ENCODE data around the gene ZIC5. TPM values are rescaled to one million over a fixed set of nuclear protein-coding genes. Genes with fewer than 3 reads are reported as not detected.

ZIC5 gene
- total RNA-seq, 4 donors from 2014 or later, result not detected

GRCh38 chr13:99997702-99998214 lies 26.2 kb upstream of the ZIC5 start:
- Histone ChIP-seq H3K27ac (no peak overlapping the region), H3K4me1 (peaks cover 0 to 10% (median 2%) of the 10 kb centered on the region in 4 donors), H3K36me3 (no peaks in the 10 kb centered on the region), H3K4me3 (no peak overlapping the region), H3K9me3 (no peaks in the 10 kb centered on the region), H3K27me3 (peaks cover 96% of the 10 kb centered on the region)
- 72 to 80% methylated on average over 1 to 24 of the region's 40 CpGs for WGBS, 2 donors (ENCODE audit: low coverage in 1 of 2)
- no peak for DNase-seq
- TF ChIP-seq, protein P1, sequence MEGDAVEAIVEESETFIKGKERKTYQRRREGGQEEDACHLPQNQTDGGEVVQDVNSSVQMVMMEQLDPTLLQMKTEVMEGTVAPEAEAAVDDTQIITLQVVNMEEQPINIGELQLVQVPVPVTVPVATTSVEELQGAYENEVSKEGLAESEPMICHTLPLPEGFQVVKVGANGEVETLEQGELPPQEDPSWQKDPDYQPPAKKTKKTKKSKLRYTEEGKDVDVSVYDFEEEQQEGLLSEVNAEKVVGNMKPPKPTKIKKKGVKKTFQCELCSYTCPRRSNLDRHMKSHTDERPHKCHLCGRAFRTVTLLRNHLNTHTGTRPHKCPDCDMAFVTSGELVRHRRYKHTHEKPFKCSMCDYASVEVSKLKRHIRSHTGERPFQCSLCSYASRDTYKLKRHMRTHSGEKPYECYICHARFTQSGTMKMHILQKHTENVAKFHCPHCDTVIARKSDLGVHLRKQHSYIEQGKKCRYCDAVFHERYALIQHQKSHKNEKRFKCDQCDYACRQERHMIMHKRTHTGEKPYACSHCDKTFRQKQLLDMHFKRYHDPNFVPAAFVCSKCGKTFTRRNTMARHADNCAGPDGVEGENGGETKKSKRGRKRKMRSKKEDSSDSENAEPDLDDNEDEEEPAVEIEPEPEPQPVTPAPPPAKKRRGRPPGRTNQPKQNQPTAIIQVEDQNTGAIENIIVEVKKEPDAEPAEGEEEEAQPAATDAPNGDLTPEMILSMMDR (IDR thresholded peaks at IDR 0.05), result no peak
- TF ChIP-seq POLR2AphosphoS5 (IDR thresholded peaks at IDR 0.05) (no peak), EP300 (IDR thresholded peaks at IDR 0.05; ENCODE audit: low read depth) (no peak), POLR2A (IDR thresholded peaks at IDR 0.05) (no peak)
- in situ Hi-C loops (cut with MboI; ENCODE audit: low pct_ligation_motif_present in 1 of 4, low pct_unique_long_range_greater_than_20kb in 1 of 4, low sequenced_read_pairs in 3 of 4), result no loop called here
- intact Hi-C loops (cut with DNase I; ENCODE audit: low total_unique reads), result no loop called here

GRCh38 chr13:99996381-99996973 lies 24.9 kb upstream of the ZIC5 start:
- H3K4me3 ChIP-seq, result no peak overlapping the region
- H3K4me1 ChIP-seq, result peaks cover 0 to 18% (median 2%) of the 10 kb centered on the region in 4 donors
- no peak for DNase-seq
- no peaks in the 10 kb centered on the region for H3K9me3 ChIP-seq
- in situ Hi-C loops (cut with MboI; ENCODE audit: low pct_ligation_motif_present in 1 of 4, low pct_unique_long_range_greater_than_20kb in 1 of 4, low sequenced_read_pairs in 3 of 4) (no loop called here), intact Hi-C loops (cut with DNase I; ENCODE audit: low total_unique reads) (no loop called here)
- TF ChIP-seq POLR2AphosphoS5 (IDR thresholded peaks at IDR 0.05) (no peak), EP300 (IDR thresholded peaks at IDR 0.05; ENCODE audit: low read depth) (no peak), POLR2A (IDR thresholded peaks at IDR 0.05) (no peak)
- TF ChIP-seq, protein P1 (IDR thresholded peaks at IDR 0.05), result no peak
- H3K27me3 ChIP-seq, result peaks cover 99% of the 10 kb centered on the region
- WGBS, 2 donors (ENCODE audit: low coverage in 1 of 2), result 22 to 25% methylated on average over 7 to 8 of the region's 8 CpGs
- no peaks in the 10 kb centered on the region for H3K36me3 ChIP-seq
- no peak overlapping the region for H3K27ac ChIP-seq

- WGBS, 2 donors (ENCODE audit: low coverage in 1 of 2), result 11 to 13% methylated on average over 18 to 21 of the region's 21 CpGs
- in situ Hi-C loops (cut with MboI; ENCODE audit: low pct_ligation_motif_present in 1 of 4, low pct_unique_long_range_greater_than_20kb in 1 of 4, low sequenced_read_pairs in 3 of 4), result no loop called here
- no peak for DNase-seq
- intact Hi-C loops (cut with DNase I; ENCODE audit: low total_unique reads), result no loop called here
- Histone ChIP-seq H3K27ac (no peak overlapping the region), H3K4me1 (peaks cover 0 to 19% (median 2%) of the 10 kb centered on the region in 4 donors), H3K36me3 (no peaks in the 10 kb centered on the region), H3K9me3 (no peaks in the 10 kb centered on the region), H3K4me3 (peak overlapping the region in 1 of 4 donors; percentile 6), H3K27me3 (peaks cover 99% of the 10 kb centered on the region)
- TF ChIP-seq POLR2AphosphoS5 (IDR thresholded peaks at IDR 0.05) (peak in 2 of 3 donors; percentile 81 to 82), POLR2A (IDR thresholded peaks at IDR 0.05) (no peak)
These were observed 24.2 kb upstream of the ZIC5 start for GRCh38 chr13:99995589-99996380.

DNA sequence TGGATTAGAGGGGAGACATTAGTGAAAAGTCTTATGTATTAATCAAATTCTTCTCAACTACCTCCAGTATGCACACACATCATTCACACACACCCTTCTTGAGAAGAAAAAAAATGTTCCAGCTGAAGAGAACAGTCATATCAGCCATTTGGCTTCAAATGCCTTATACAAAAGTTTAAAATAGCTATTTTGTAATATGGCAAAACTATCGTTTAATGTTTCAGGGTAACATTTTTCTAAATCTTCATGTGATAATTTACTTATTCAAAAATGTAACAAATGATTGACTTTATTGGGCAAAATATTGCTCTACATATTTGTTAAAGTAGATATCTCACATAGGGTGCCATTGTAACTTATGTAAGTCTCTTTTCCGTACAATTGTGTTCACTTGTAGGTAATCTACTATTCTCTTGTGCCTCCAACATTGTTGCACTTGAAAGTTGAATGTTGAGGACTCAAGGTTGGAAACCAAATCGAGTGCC lies 23.6 kb upstream of the ZIC5 start:
- H3K9me3 ChIP-seq, result no peaks in the 10 kb centered on the region
- no peak overlapping the region for H3K27ac ChIP-seq
- peaks cover 100% of the 10 kb centered on the region for H3K27me3 ChIP-seq
- DNase-seq, result no peak
- H3K4me1 ChIP-seq, result peaks cover 0 to 24% (median 2%) of the 10 kb centered on the region in 4 donors
- no peak overlapping the region for H3K4me3 ChIP-seq
- TF ChIP-seq POLR2AphosphoS5 (IDR thresholded peaks at IDR 0.05) (no peak), EP300 (IDR thresholded peaks at IDR 0.05; ENCODE audit: low read depth) (no peak), POLR2A (IDR thresholded peaks at IDR 0.05) (no peak)
- TF ChIP-seq, protein P1 (IDR thresholded peaks at IDR 0.05), result no peak
- in situ Hi-C loops (cut with MboI; ENCODE audit: low pct_ligation_motif_present in 1 of 4, low pct_unique_long_range_greater_than_20kb in 1 of 4, low sequenced_read_pairs in 3 of 4), result no loop called here
- 24 to 25% methylated on average over 3 of the region's 3 CpGs for WGBS, 2 donors (ENCODE audit: low coverage in 1 of 2)
- H3K36me3 ChIP-seq, result no peaks in the 10 kb centered on the region
- intact Hi-C loops (cut with DNase I; ENCODE audit: low total_unique reads), result no loop called here

Data from transverse colon (tissue), 4 donors.